Endothelial cell of umbilical vein (primary cell): ENCODE measurements around the gene PRKAG2. TPM values are rescaled to one million over a fixed set of nuclear protein-coding genes. Genes with fewer than 3 reads are reported as not detected.

Experiments
- BruUV-seq: library from RNA; stranded (reverse); fragments of 400-500 nt; replicated peaks from 2 replicates; lab custom pipeline; 2021; lab: Mats Ljungman, UMichigan
- CTCF ChIA-PET: fragments of 300-600, 350-600 bp; sonication (Branson Sonifier 250); formaldehyde crosslinking; loops from one replicate; lab custom pipeline; 2021; ENCODE audit warnings: antibody characterized with exemption, inconsistent platforms; lab: Charles Lee
- POLR2A ChIA-PET: fragments of 300-600, 350-600 bp; sonication (Branson Sonifier 250); formaldehyde crosslinking; loops from one replicate; lab custom pipeline; 2021; ENCODE audit warnings: antibody characterized with exemption, inconsistent platforms; lab: Charles Lee
- DNase-seq: peaks from one replicate; pipeline ENCODE4 v3.0.0-alpha.2; 2011; ENCODE audit warnings: low read depth, low spot score
- FAIRE-seq: peaks from 2 replicates; lab custom pipeline; 2011; peaks lifted over from hg19 to GRCh38; lab: Jason Lieb, UNC
- H2AFZ ChIP-seq: 2 replicates; pipeline ENCODE4 v1.6.0; 2012; ENCODE audit warnings: low read depth, low read length, control low read depth, inconsistent platforms
- H3K27ac ChIP-seq: 2 replicates; pipeline ENCODE4 v1.5.1; 2011; ENCODE audit warnings: low read depth, mild to moderate bottlenecking, control low read depth, low read length, moderate library complexity; ENCODE audit not compliant: insufficient read depth
- H3K27me3 ChIP-seq, 2 experiments: 2 replicates each; pipeline versions ENCODE4 v1.6.0 to v1.6.1; 2011; ENCODE audit warnings: low read length in 2 of 2, mixed read lengths in 1 of 2; ENCODE audit not compliant: control insufficient read depth in 2 of 2, insufficient read depth in 2 of 2
- H3K36me3 ChIP-seq, 2 experiments: 2 replicates in 1 of 2; 3 replicates in 1 of 2; pipeline ENCODE4 v1.5.1; 2011; ENCODE audit warnings: low read length in 2 of 2, mild to moderate bottlenecking in 1 of 2, moderate library complexity in 1 of 2; ENCODE audit not compliant: control insufficient read depth in 2 of 2, insufficient read depth in 2 of 2; ENCODE audit errors: extremely low read depth in 1 of 2
- H3K4me1 ChIP-seq: 3 replicates; pipeline ENCODE4 v1.5.1; 2011; ENCODE audit warnings: mild to moderate bottlenecking, low read length; ENCODE audit not compliant: control insufficient read depth, insufficient read depth; ENCODE audit errors: extremely low read depth
- H3K4me2 ChIP-seq: 2 replicates; pipeline ENCODE4 v1.6.1; 2011; ENCODE audit warnings: low read length, control low read depth, mixed read lengths; ENCODE audit not compliant: insufficient read depth
- H3K4me3 ChIP-seq, 3 experiments: fragments of 200-600 bp in 1 of 3; sonication (generic), shearing (Covaris generic) in 1 of 3; replicated peaks in 1 of 3; 2 replicates each; pipeline ENCODE4 v1.5.1; 2011 to 2016; ENCODE audit warnings: control low read depth in 3 of 3, low read length in 3 of 3, mild to moderate bottlenecking in 2 of 3, inconsistent platforms in 1 of 3, low read depth in 1 of 3, moderate library complexity in 1 of 3; ENCODE audit not compliant: insufficient read depth in 1 of 3
- H3K79me2 ChIP-seq: 2 replicates; pipeline ENCODE4 v1.6.0; 2012; ENCODE audit warnings: low read length, inconsistent platforms; ENCODE audit not compliant: control insufficient read depth, insufficient read depth
- H3K9ac ChIP-seq: replicated peaks from 2 replicates; pipeline ENCODE3; 2011; ENCODE audit warnings: low read length, control low read depth; ENCODE audit not compliant: insufficient read depth; ENCODE audit errors: extremely low read depth
- H3K9me1 ChIP-seq: replicated peaks from 3 replicates; pipeline ENCODE4 v1.6.0; 2011; ENCODE audit warnings: mild to moderate bottlenecking, low read length; ENCODE audit not compliant: control insufficient read depth, insufficient read depth; ENCODE audit errors: extremely low read depth
- H3K9me3 ChIP-seq: replicated peaks from 2 replicates; pipeline ENCODE4 v1.5.1; 2012; ENCODE audit warnings: low read length, inconsistent platforms; ENCODE audit not compliant: control insufficient read depth, insufficient read depth
- H4K20me1 ChIP-seq: replicated peaks from 2 replicates; pipeline ENCODE3; 2011; ENCODE audit warnings: mild to moderate bottlenecking, low read length; ENCODE audit not compliant: control insufficient read depth, insufficient read depth; ENCODE audit errors: extremely low read depth
- CTCF ChIP-seq, 2 donors: IDR thresholded peaks; 1 replicate in 1 of 2; 2 replicates in 1 of 2; pipeline ENCODE4 v1.5.1; 2011; ENCODE audit warnings: low read length in 2 of 2, mild to moderate bottlenecking in 2 of 2, moderate library complexity in 2 of 2, control low read depth in 1 of 2, inconsistent platforms in 1 of 2, low read depth in 1 of 2; ENCODE audit not compliant: insufficient read depth in 1 of 2; ENCODE audit errors: extremely low read depth in 1 of 2
- FOS ChIP-seq: IDR thresholded peaks from 2 replicates; pipeline ENCODE4 v1.6.1; 2011; ENCODE audit warnings: mild to moderate bottlenecking, low read length, moderate library complexity, borderline replicate concordance; ENCODE audit not compliant: insufficient read depth
- GATA2 ChIP-seq: IDR thresholded peaks from 2 replicates; pipeline ENCODE4 v1.7.0; 2011; ENCODE audit warnings: low read depth, mild to moderate bottlenecking, moderate library complexity, mixed read lengths, low read length; ENCODE audit not compliant: insufficient read length, insufficient read depth
- MAX ChIP-seq: IDR thresholded peaks from 2 replicates; pipeline ENCODE4 v1.6.1; 2011; ENCODE audit not compliant: insufficient read depth, insufficient read length
- MYC ChIP-seq: IDR thresholded peaks from one replicate; pipeline ENCODE4 v1.6.1; 2011; ENCODE audit warnings: mild to moderate bottlenecking, low read depth, low read length
- POLR2A ChIP-seq: IDR thresholded peaks from 2 replicates; pipeline ENCODE4 v1.6.1; 2012; ENCODE audit warnings: low read depth, mild to moderate bottlenecking, control low read depth, low read length
- dilution Hi-C: fragments of 300-500 bp; cut with MboI; formaldehyde crosslinking; loops from one replicate; pipeline ENCODE4 v1.15.0; 2019; ENCODE audit warnings: low sequenced_read_pairs; ENCODE audit not compliant: extremely low pct_ligation_motif_present
- intact Hi-C: fragments of 100-400 bp; cut with micrococcal nuclease; formaldehyde crosslinking; loops from one replicate; pipeline ENCODE4 v1.10.0; 2022
- polyA plus RNA-seq, 4 experiments: library from polyadenylated mRNA; depleted of rRNA in 3 of 4; stranded (reverse) in 3 of 4; unstranded in 1 of 4; fragments of >200 nt; gene quantifications; 2 replicates each; pipeline versions ENCODE4 v1.2.1 to v1.2.3, GENCODE V29; 2011 to 2012; ENCODE audit warnings: missing spikeins in 1 of 4
- total RNA-seq: library from RNA; stranded (reverse); gene quantifications from 2 replicates; pipeline ENCODE4 v1.2.3, GENCODE V29; 2021

Gene PRKAG2
- total and polyA plus RNA-seq, 2 donors (not counting 3 experiments of a cell fraction or from before 2014, with no cell fraction given): 19.3 to 51.5 TPM

- H4K20me1 ChIP-seq: no peaks in the 10 kb centered on the region
- DNase-seq: no peak
- dilution Hi-C loops: no loop called here
- H3K9ac ChIP-seq: no peak overlapping the region
- no peak for FAIRE-seq
- CTCF ChIA-PET: interaction anchor here (2.1 to 6.8 kb wide), 2 partner anchors 125 to 129 kb away, joined by 7 to 50 read pairs; no protein-coding TSS in a partner anchor
- H3K27ac ChIP-seq: no peak overlapping the region
- no peak overlapping the region for H2AFZ ChIP-seq
- H3K4me2 ChIP-seq: no peak overlapping the region
- TF ChIP-seq MYC (no peak), GATA2 (no peak), FOS (no peak), CTCF (IDR thresholded peaks at IDR 0.05; ENCODE audit: extremely low read depth in 1 of 2, insufficient read depth in 1 of 2, low read depth in 1 of 2, low read length in 2 of 2) (no peak), POLR2A (no peak), MAX (no peak)
- POLR2A ChIA-PET: no interaction called here
- no peaks in the 10 kb centered on the region for H3K9me3 ChIP-seq
- H3K4me3 ChIP-seq: no peak overlapping the region
- H3K36me3 ChIP-seq: no peaks in the 10 kb centered on the region
- peaks cover 45% of the 10 kb centered on the region for H3K4me1 ChIP-seq
- H3K79me2 ChIP-seq: peaks cover 70% of the 10 kb centered on the region
- no peaks in the 10 kb centered on the region for H3K9me1 ChIP-seq
- intact Hi-C loops: no loop called here
- no TSS peak for BruUV-seq
- no peaks in the 10 kb centered on the region for H3K27me3 ChIP-seq
These were observed 247.9 kb downstream of the PRKAG2 start for GRCh38 chr7:151628846-151629604.
